Right lobe of liver (tissue), 6 donors: Measurements from ENCODE around the gene ALS2CL. TPM values are rescaled to one million over a fixed set of nuclear protein-coding genes. Genes with fewer than 3 reads are reported as not detected.

Experiments used
- ATAC-seq, 4 donors: fragments of 200-7000 bp; cut with Tn5 transposase; one replicate each; pipeline ENCODE4 v1.9.1; 2020; ENCODE audit warnings: mild to moderate bottlenecking in 4 of 4, moderate library complexity in 4 of 4
- DNase-seq, 3 donors: peaks; one replicate each; pipeline ENCODE4 v3.0.0-alpha.2; 2020
- H3K27ac ChIP-seq, 3 donors: fragments of 200-600 bp; one replicate each; pipeline ENCODE4 v1.8.0; 2022
- H3K27me3 ChIP-seq, 2 donors: fragments of 200-600 bp; one replicate each; pipeline ENCODE4 v1.8.0; 2022
- H3K36me3 ChIP-seq, 4 donors: fragments of 200-600 bp; sonication (generic) in 1 of 4; one replicate each; pipeline versions ENCODE4 v1.5.1 to v1.8.0; 2017 to 2022; ENCODE audit warnings: control low read depth in 1 of 4
- H3K4me1 ChIP-seq, 4 donors: fragments of 200-600 bp; sonication (generic) in 1 of 4; one replicate each; pipeline versions ENCODE4 v1.5.1 to v1.8.0; 2017 to 2022; ENCODE audit warnings: control low read depth in 1 of 4
- H3K4me3 ChIP-seq, 3 donors: fragments of 200-600 bp; one replicate each; pipeline ENCODE4 v1.8.0; 2022
- H3K9me3 ChIP-seq, 4 donors: fragments of 200-600 bp; sonication (generic) in 1 of 4; one replicate each; pipeline versions ENCODE4 v1.5.1 to v1.8.0; 2017 to 2022; ENCODE audit warnings: control low read depth in 1 of 4
- CTCF ChIP-seq, 4 donors: fragments of 200-600 bp in 3 of 4; fragments of 450-650 bp in 1 of 4; IDR thresholded peaks; one replicate each; pipeline versions ENCODE4 v1.5.1 to v1.8.0; 2016 to 2022; ENCODE audit warnings: antibody characterized with exemption in 4 of 4, mild to moderate bottlenecking in 2 of 4
- POLR2A ChIP-seq: fragments of 450-650 bp; IDR thresholded peaks from one replicate; pipeline ENCODE4 v1.6.1; 2017; ENCODE audit warnings: antibody characterized with exemption, mild to moderate bottlenecking
- WGBS: methylation state at CpG from one replicate; pipeline ENCODE4 v1.1.6; 2018; ENCODE audit warnings: low coverage, low lambda C conversion rate; ENCODE audit not compliant: insufficient coverage; ENCODE audit errors: missing lambda C conversion rate; 5-methylcytosine and 5-hydroxymethylcytosine counted together
- intact Hi-C, 2 donors: fragments of 100-400 bp; cut with DNase I; formaldehyde crosslinking; loops; one replicate each; pipeline versions ENCODE4 v1.11.2 to v1.14.1; 2022
- total RNA-seq, 6 experiments: library from RNA; depleted of rRNA in 2 of 6; stranded (reverse); fragments of >200 nt in 2 of 6; fragmentation: NEBNext Ultra II Directional in 3 of 6; extraction: Animal tissue kit (Norgen Biotek cat#: 25700) in 3 of 6; gene quantifications; one replicate each; pipeline versions ENCODE4 v1.1.0 to v1.2.4, GENCODE V29; 2016 to 2023
- donor health status: DM: no; HTN: yes; CAD: no.
- donor health status: DM: no; HTN: no; CAD: no.
- donor health status: DM: no; HTN: no; CAD: no.
- donor health status: DM: no; HTN: yes; CAD: no.
- donor health status: DM: no; HTN: yes; CAD: no.

The ALS2CL gene
- total RNA-seq, 6 experiments from 2014 or later, result 12.3 to 19.1 (median 15.9) TPM

DNA sequence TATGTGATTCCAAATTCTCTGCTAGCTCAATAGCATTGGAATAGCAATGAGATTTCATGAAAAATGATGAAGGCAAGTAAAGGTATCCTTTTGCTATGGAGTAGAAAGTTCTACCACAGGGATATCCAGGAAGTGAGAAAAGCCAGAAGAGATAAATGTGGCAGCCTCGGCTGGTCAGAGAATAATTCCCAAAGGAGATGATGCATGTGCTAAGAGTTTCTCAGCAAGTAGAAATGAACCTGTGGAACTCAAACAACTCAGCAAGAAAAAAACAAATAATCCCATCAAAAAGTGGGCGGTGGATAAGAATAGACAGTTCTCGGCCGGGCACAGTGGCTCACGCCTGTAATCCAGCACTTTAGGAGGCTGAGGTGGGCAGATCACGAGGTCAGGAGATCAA is 38.2 kb downstream of the ALS2CL start:
- Histone ChIP-seq H3K4me3 (no peak overlapping the region), H3K9me3 (no peaks in the 10 kb centered on the region), H3K27ac (no peak overlapping the region), H3K4me1 (no peaks in the 10 kb centered on the region), H3K27me3 (no peaks in the 10 kb centered on the region), H3K36me3 (no peaks in the 10 kb centered on the region)
- no peak for TF ChIP-seq POLR2A
- no peak for TF ChIP-seq CTCF (IDR thresholded peaks at IDR 0.05)
- DNase-seq, result no peak
- no peak for ATAC-seq
- intact Hi-C loops, result no loop called here
- WGBS, result 84% methylated on average over 6 of the region's 6 CpGs

- TF ChIP-seq CTCF (IDR thresholded peaks at IDR 0.05), result no peak
- Histone ChIP-seq H3K9me3 (no peaks in the 10 kb centered on the region), H3K27ac (no peak overlapping the region), H3K4me1 (no peaks in the 10 kb centered on the region), H3K27me3 (no peaks in the 10 kb centered on the region), H3K4me3 (no peak overlapping the region), H3K36me3 (no peaks in the 10 kb centered on the region)
- DNase-seq, result no peak
- ATAC-seq, result no peak
- intact Hi-C loops, result no loop called here
- 75% methylated on average over 1 of the region's 1 CpG for WGBS
Observed at GRCh38 chr3:46651084-46651483, 42.4 kb downstream of the ALS2CL start.

GRCh38 chr3:46649436-46649835 is 44.0 kb downstream of the ALS2CL start:
- no peaks in the 10 kb centered on the region for H3K36me3 ChIP-seq
- intact Hi-C loops, result no loop called here
- H3K9me3 ChIP-seq, result no peaks in the 10 kb centered on the region
- H3K27ac ChIP-seq, result no peak overlapping the region
- 87% methylated on average over 3 of the region's 3 CpGs for WGBS
- H3K4me1 ChIP-seq, result no peaks in the 10 kb centered on the region
- DNase-seq (no peak), ATAC-seq (no peak)
- H3K4me3 ChIP-seq, result no peak overlapping the region
- H3K27me3 ChIP-seq, result no peaks in the 10 kb centered on the region
- TF ChIP-seq CTCF (IDR thresholded peaks at IDR 0.05) (no peak), POLR2A (no peak)

- H3K9me3 ChIP-seq, result no peaks in the 10 kb centered on the region
- H3K36me3 ChIP-seq, result no peaks in the 10 kb centered on the region
- intact Hi-C loops, result no loop called here
- no peak for TF ChIP-seq POLR2A
- TF ChIP-seq CTCF (IDR thresholded peaks at IDR 0.05), result no peak
- 49% methylated on average over 2 of the region's 2 CpGs for WGBS
- H3K4me1 ChIP-seq, result no peaks in the 10 kb centered on the region
- no peaks in the 10 kb centered on the region for H3K27me3 ChIP-seq
- no peak overlapping the region for H3K27ac ChIP-seq
- DNase-seq, result no peak
- H3K4me3 ChIP-seq, result no peak overlapping the region
- no peak for ATAC-seq
Observed at GRCh38 chr3:46648096-46648495, 45.4 kb downstream of the ALS2CL start.

DNA sequence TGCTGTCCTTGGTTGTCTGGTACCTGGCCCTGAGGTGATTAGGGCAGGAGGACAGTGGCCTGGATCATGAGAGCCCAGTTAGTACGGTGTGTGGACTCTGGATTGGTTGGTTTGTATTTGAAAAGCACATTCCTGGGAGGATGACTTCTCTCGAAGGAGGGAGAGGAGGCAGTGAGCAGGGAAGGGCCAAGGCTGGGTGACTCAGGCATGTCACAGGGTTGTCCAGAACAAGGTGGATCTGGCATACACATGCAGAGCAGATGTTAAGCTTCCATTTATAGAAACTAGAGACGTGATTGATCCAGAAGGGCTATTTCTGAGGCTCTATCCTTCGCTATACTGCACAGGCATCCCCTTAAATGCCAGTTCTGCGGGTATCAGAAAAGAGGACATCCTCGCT is 46.8 kb downstream of the ALS2CL start:
- no peak for TF ChIP-seq CTCF (IDR thresholded peaks at IDR 0.05)
- DNase-seq (no peak), ATAC-seq (no peak)
- H3K9me3 ChIP-seq, result no peaks in the 10 kb centered on the region
- H3K4me1 ChIP-seq, result no peaks in the 10 kb centered on the region
- H3K27ac ChIP-seq, result no peak overlapping the region
- H3K36me3 ChIP-seq, result no peaks in the 10 kb centered on the region
- 62% methylated on average over 6 of the region's 6 CpGs for WGBS
- H3K27me3 ChIP-seq, result no peaks in the 10 kb centered on the region
- intact Hi-C loops, result no loop called here
- H3K4me3 ChIP-seq, result no peak overlapping the region
